Naive thymus-derived CD4-positive, alpha-beta T cell (primary cell): ENCODE data around the gene NXN. TPM values are rescaled to one million over a fixed set of nuclear protein-coding genes. Genes with fewer than 3 reads are reported as not detected.
"Not testable (repeated sequence)": the region's sequence is repeated elsewhere in the genome, so short reads cannot be mapped to it uniquely, and the experiment has no call there.

ENCODE experiments used
- ATAC-seq: fragments of 150-1000 bp; cut with Tn5 transposase; 2 replicates; pipeline ENCODE4 v1.10.0; 2021; ENCODE audit warnings: mild to moderate bottlenecking, moderate library complexity
- CTCF ChIA-PET: fragments of 350-600 bp; sonication (Branson Sonifier 250); formaldehyde crosslinking; loops from one replicate; lab custom pipeline; 2021; ENCODE audit warnings: antibody characterized with exemption; lab: Charles Lee
- POLR2A ChIA-PET: fragments of 350-600 bp; sonication (Branson Sonifier 250); formaldehyde crosslinking; loops from one replicate; lab custom pipeline; 2021; ENCODE audit warnings: antibody characterized with exemption, inconsistent platforms; lab: Charles Lee
- DNase-seq, 9 donors: peaks; one replicate each; pipeline versions ENCODE4 v3.0.0 to v3.0.0-alpha.2; 2020 to 2022; ENCODE audit warnings: mixed read lengths in 1 of 9
- H3K27ac ChIP-seq: one replicate; pipeline ENCODE4 v1.7.0; 2013; ENCODE audit warnings: mild to moderate bottlenecking, low read depth, low read length, moderate library complexity
- H3K27me3 ChIP-seq, 2 donors: one replicate each; pipeline ENCODE4 v1.7.0; 2013; ENCODE audit warnings: low read length in 2 of 2, mild to moderate bottlenecking in 2 of 2, moderate library complexity in 2 of 2; ENCODE audit not compliant: control insufficient read depth in 2 of 2, insufficient read depth in 2 of 2
- H3K36me3 ChIP-seq, 3 experiments: 1 replicate in 2 of 3; 2 replicates in 1 of 3; pipeline ENCODE4 v1.7.0; 2013; ENCODE audit warnings: low read length in 3 of 3, mild to moderate bottlenecking in 3 of 3, moderate library complexity in 1 of 3; ENCODE audit not compliant: insufficient read depth in 3 of 3, control insufficient read depth in 2 of 3
- H3K4me1 ChIP-seq, 2 donors: one replicate each; pipeline ENCODE4 v1.7.0; 2013; ENCODE audit warnings: low read length in 2 of 2, mild to moderate bottlenecking in 2 of 2, moderate library complexity in 1 of 2; ENCODE audit not compliant: control insufficient read depth in 2 of 2, insufficient read depth in 2 of 2
- H3K4me3 ChIP-seq: 2 replicates; pipeline ENCODE4 v1.7.0; 2013; ENCODE audit warnings: mild to moderate bottlenecking, low read length
- H3K9me3 ChIP-seq, 3 experiments: 1 replicate in 2 of 3; 2 replicates in 1 of 3; pipeline ENCODE4 v1.7.0; 2013; ENCODE audit warnings: low read length in 3 of 3; ENCODE audit not compliant: control insufficient read depth in 2 of 3
- H3K27ac Mint-ChIP-seq, 9 donors: one replicate each; pipeline ENCODE4 v1.8.0; 2020 to 2022; ENCODE audit warnings: mixed read lengths in 9 of 9, mild to moderate bottlenecking in 8 of 9, moderate library complexity in 5 of 9, inconsistent platforms in 2 of 9
- H3K27me3 Mint-ChIP-seq, 5 donors: one replicate each; pipeline ENCODE4 v1.8.0; 2021 to 2022; ENCODE audit warnings: mixed read lengths in 5 of 5, mild to moderate bottlenecking in 1 of 5
- H3K36me3 Mint-ChIP-seq, 5 donors: one replicate each; pipeline ENCODE4 v1.8.0; 2020 to 2022; ENCODE audit warnings: mixed read lengths in 5 of 5, mild to moderate bottlenecking in 3 of 5, inconsistent platforms in 1 of 5
- H3K4me1 Mint-ChIP-seq, 7 donors: one replicate each; pipeline ENCODE4 v1.8.0; 2020 to 2022; ENCODE audit warnings: mixed read lengths in 7 of 7, mild to moderate bottlenecking in 3 of 7, inconsistent platforms in 1 of 7
- H3K4me3 Mint-ChIP-seq, 10 donors: one replicate each; pipeline ENCODE4 v1.8.0; 2020 to 2022; ENCODE audit warnings: mild to moderate bottlenecking in 10 of 10, mixed read lengths in 10 of 10, moderate library complexity in 6 of 10, inconsistent platforms in 2 of 10
- H3K9me3 Mint-ChIP-seq, 11 donors: one replicate each; pipeline ENCODE4 v1.8.0; 2020 to 2022; ENCODE audit warnings: mixed read lengths in 11 of 11, mild to moderate bottlenecking in 4 of 11, inconsistent platforms in 1 of 11, moderate library complexity in 1 of 11
- intact Hi-C, 2 donors: fragments of 100-400 bp; cut with micrococcal nuclease; formaldehyde crosslinking; loops; one replicate each; pipeline ENCODE4 v1.15.1; 2023
- polyA plus RNA-seq, 2 donors: library from polyadenylated mRNA; unstranded; fragments of 300-500 nt; fragmentation: Illumina TruSeq; gene quantifications; one replicate each; pipeline ENCODE4 v1.2.3, GENCODE V29; 2021
- total RNA-seq, 6 experiments: library from RNA in 5 of 6; stranded (reverse) in 5 of 6; gene quantifications; 1 replicate in 5 of 6; 2 replicates in 1 of 6; pipeline ENCODE4 v1.2.3 and lab custom pipeline; 2021 to 2026

NXN gene
- total and polyA plus RNA-seq, 7 experiments from 2014 or later: 0.10 to 0.84 (median 0.30) TPM; not detected in 2

GRCh38 chr17:811051-811784 is 168.4 kb downstream of the NXN start:
- H3K4me1 Mint-ChIP-seq: no peaks in the 10 kb centered on the region
- peaks cover 0 to 5% (median 0%) of the 10 kb centered on the region in 11 donors for H3K9me3 Mint-ChIP-seq
- CTCF ChIA-PET: no interaction called here
- Histone ChIP-seq H3K27ac (no peak overlapping the region), H3K4me3 (no peak overlapping the region), H3K27me3 (no peaks in the 10 kb centered on the region), H3K9me3 (no peaks in the 10 kb centered on the region), H3K4me1 (no peaks in the 10 kb centered on the region), H3K36me3 (no peaks in the 10 kb centered on the region)
- POLR2A ChIA-PET: no interaction called here
- H3K4me3 Mint-ChIP-seq: no peak overlapping the region
- H3K27me3 Mint-ChIP-seq: peaks cover 0 to 17% (median 9%) of the 10 kb centered on the region in 5 donors
- no peak overlapping the region for H3K27ac Mint-ChIP-seq
- DNase-seq (no peak), ATAC-seq (no peak)
- no peaks in the 10 kb centered on the region for H3K36me3 Mint-ChIP-seq
- intact Hi-C loops: no loop called here

- CTCF ChIA-PET: interaction anchor here (0.7 kb wide), 1 partner anchor 571 kb away, joined by 3 read pairs; no protein-coding TSS in a partner anchor
- no peak overlapping the region for H3K27ac Mint-ChIP-seq
- ATAC-seq (no peak), DNase-seq (no peak)
- Histone ChIP-seq H3K4me1 (no peaks in the 10 kb centered on the region), H3K27ac (no peak overlapping the region), H3K4me3 (no peak overlapping the region), H3K36me3 (no peaks in the 10 kb centered on the region), H3K27me3 (no peaks in the 10 kb centered on the region), H3K9me3 (no peaks in the 10 kb centered on the region)
- no peak overlapping the region for H3K4me3 Mint-ChIP-seq
- peaks cover 0 to 17% (median 7%) of the 10 kb centered on the region in 5 donors for H3K27me3 Mint-ChIP-seq
- intact Hi-C loops: no loop called here
- POLR2A ChIA-PET: no interaction called here
- H3K36me3 Mint-ChIP-seq: no peaks in the 10 kb centered on the region
- H3K9me3 Mint-ChIP-seq: peaks cover 0 to 4% (median 0%) of the 10 kb centered on the region in 11 donors
- no peaks in the 10 kb centered on the region for H3K4me1 Mint-ChIP-seq
Measured at GRCh38 chr17:807523-808294, 171.9 kb downstream of the NXN start.

- ChIA-PET POLR2A (no interaction called here), CTCF (no interaction called here)
- no peaks in the 10 kb centered on the region for H3K36me3 ChIP-seq
- Mint-ChIP-seq H3K4me1 (no peaks in the 10 kb centered on the region), H3K27ac (peak overlapping the region in 1 of 9 donors; percentile 9), H3K36me3 (no peaks in the 10 kb centered on the region), H3K4me3 (no peak overlapping the region), H3K9me3 (no peaks in the 10 kb centered on the region), H3K27me3 (peaks cover 0 to 11% (median 0%) of the 10 kb centered on the region in 5 donors)
- intact Hi-C loops: no loop called here
- no peak overlapping the region for H3K27ac ChIP-seq
- ATAC-seq: no peak
- no peak overlapping the region for H3K4me3 ChIP-seq
- H3K27me3 ChIP-seq: no peaks in the 10 kb centered on the region
- no peaks in the 10 kb centered on the region for H3K4me1 ChIP-seq
- H3K9me3 ChIP-seq: no peaks in the 10 kb centered on the region
- DNase-seq: no peak
Measured at GRCh38 chr17:806781-807522, 172.6 kb downstream of the NXN start.

GRCh38 chr17:806346-806745 is 173.2 kb downstream of the NXN start:
- Mint-ChIP-seq H3K4me1 (no peaks in the 10 kb centered on the region), H3K36me3 (no peaks in the 10 kb centered on the region), H3K4me3 (no peak overlapping the region), H3K27me3 (peaks cover 0 to 11% (median 0%) of the 10 kb centered on the region in 5 donors), H3K9me3 (no peaks in the 10 kb centered on the region), H3K27ac (no peak overlapping the region)
- no peak for DNase-seq
- Histone ChIP-seq H3K36me3 (no peaks in the 10 kb centered on the region), H3K4me1 (no peaks in the 10 kb centered on the region), H3K9me3 (no peaks in the 10 kb centered on the region), H3K4me3 (no peak overlapping the region), H3K27ac (no peak overlapping the region), H3K27me3 (no peaks in the 10 kb centered on the region)
- POLR2A ChIA-PET: no interaction called here
- no peak for ATAC-seq
- CTCF ChIA-PET: no interaction called here
- intact Hi-C loops: no loop called here

GRCh38 chr17:805886-806285 is 173.7 kb downstream of the NXN start:
- H3K4me3 ChIP-seq, H3K9me3 ChIP-seq, H3K4me3 Mint-ChIP-seq, H3K27me3 ChIP-seq, CTCF ChIA-PET, intact Hi-C loops, ATAC-seq, H3K4me1 Mint-ChIP-seq, POLR2A ChIA-PET, H3K36me3 ChIP-seq, H3K36me3 Mint-ChIP-seq, H3K9me3 Mint-ChIP-seq, H3K27me3 Mint-ChIP-seq, H3K27ac ChIP-seq, H3K4me1 ChIP-seq, H3K27ac Mint-ChIP-seq, DNase-seq: not testable (repeated sequence)

- H3K9me3 ChIP-seq: no peaks in the 10 kb centered on the region
- intact Hi-C loops: no loop called here
- ATAC-seq (no peak), DNase-seq (no peak)
- no peaks in the 10 kb centered on the region for H3K9me3 Mint-ChIP-seq
- H3K27ac ChIP-seq: no peak overlapping the region
- no peak overlapping the region for H3K4me3 ChIP-seq
- H3K27ac Mint-ChIP-seq: no peak overlapping the region
- no peaks in the 10 kb centered on the region for H3K36me3 ChIP-seq
- H3K27me3 ChIP-seq: no peaks in the 10 kb centered on the region
- no peak overlapping the region for H3K4me3 Mint-ChIP-seq
- peaks cover 0 to 7% (median 0%) of the 10 kb centered on the region in 5 donors for H3K27me3 Mint-ChIP-seq
- no peaks in the 10 kb centered on the region for H3K4me1 ChIP-seq
- ChIA-PET CTCF (interaction anchor here (0.6 kb wide), 1 partner anchor 178 kb away, joined by 4 read pairs; no protein-coding TSS in a partner anchor), POLR2A (interaction anchor here (0.8 kb wide), 1 partner anchor 43 kb away, joined by 3 read pairs; no protein-coding TSS in a partner anchor)
- H3K36me3 Mint-ChIP-seq: no peaks in the 10 kb centered on the region
- no peaks in the 10 kb centered on the region for H3K4me1 Mint-ChIP-seq
Measured at GRCh38 chr17:804541-805435, 174.8 kb downstream of the NXN start.
